ENCODE results near the gene WWTR1. TPM values are rescaled to one million over a fixed set of nuclear protein-coding genes. Genes with fewer than 3 reads are reported as not detected.

Gene WWTR1
- total RNA-seq, 1 donor from 2014 or later: 143 TPM

DNA sequence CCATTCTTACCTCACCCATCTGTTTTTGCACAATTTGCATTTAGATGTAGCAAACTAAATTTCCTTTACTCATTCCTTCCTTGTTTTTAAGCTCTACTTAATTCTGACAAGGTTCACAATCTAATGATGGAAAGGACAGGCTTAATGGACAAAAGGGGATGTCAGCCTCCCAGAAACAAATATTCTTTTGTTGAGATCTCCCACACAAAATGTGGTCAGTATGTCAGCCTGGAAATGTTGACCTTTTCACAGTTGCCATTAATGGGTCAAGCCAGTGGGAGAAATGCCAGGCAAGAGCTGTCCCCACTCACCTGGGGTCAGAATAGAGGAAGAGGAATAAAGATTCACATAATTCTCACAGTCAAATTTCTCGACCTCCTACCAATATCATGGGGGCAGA is 27.0 kb downstream of the WWTR1 start:
- intact Hi-C loops (cut with DNase I): no loop called here
- ATAC-seq (no peak), DNase-seq (ENCODE audit: low spot score) (no peak)

DNA sequence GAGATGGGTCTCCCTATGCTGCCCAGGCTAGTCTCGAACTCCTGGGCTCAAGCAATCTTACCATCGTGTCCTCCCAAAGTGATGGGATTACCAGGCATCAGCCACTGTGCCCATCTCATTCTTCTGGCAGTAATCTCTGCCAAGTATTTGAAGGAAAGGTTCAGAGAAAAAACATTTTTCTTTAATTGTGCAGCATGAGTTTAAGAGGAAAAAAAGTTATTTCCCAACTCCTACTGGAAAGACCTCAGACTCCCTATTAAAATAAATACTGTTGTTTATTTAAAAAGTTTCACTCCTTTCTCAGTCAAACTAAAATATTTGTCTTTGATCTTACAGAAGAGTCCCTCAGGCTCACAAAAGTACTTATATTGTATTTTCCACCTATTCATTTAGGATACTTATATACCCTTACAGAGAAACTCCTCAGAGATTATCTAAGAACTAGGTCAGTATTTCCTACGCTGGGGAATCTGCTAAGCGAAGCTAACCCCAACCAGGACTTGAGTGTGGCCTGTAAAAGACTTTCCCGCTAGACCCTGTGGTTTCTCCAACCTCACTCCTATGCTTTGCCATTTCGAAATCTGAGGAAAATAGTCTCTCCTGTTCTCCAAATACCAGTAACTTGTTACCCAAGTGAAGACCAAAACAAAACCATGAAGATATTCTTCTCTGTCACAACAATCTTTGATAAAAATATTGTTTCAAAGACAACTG is 28.7 kb downstream of the WWTR1 start:
- no peak for DNase-seq (ENCODE audit: low spot score)
- ATAC-seq: peak; percentile 90
- intact Hi-C loops (cut with DNase I): no loop called here

DNA sequence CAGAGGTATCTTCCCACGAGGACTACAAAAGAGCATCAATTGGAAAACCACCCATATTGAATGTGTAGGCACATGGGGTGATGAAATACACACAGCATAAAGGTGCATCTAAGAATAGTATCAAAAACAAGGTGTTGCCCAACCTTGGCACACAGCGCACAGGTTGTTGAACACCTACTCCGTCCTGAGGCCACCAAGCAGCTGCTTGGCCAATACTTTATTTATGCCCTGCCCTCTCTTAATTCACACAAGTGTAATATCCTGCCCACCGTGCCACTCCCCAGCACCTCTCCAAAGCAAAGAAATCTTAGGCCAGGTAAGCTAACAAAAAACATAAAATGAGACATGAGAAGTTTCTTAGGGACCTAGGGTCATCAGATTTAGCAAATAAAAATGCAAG is 31.2 kb downstream of the WWTR1 start:
- DNase-seq (ENCODE audit: low spot score) (no peak), ATAC-seq (no peak)
- intact Hi-C loops (cut with DNase I): no loop called here

DNA sequence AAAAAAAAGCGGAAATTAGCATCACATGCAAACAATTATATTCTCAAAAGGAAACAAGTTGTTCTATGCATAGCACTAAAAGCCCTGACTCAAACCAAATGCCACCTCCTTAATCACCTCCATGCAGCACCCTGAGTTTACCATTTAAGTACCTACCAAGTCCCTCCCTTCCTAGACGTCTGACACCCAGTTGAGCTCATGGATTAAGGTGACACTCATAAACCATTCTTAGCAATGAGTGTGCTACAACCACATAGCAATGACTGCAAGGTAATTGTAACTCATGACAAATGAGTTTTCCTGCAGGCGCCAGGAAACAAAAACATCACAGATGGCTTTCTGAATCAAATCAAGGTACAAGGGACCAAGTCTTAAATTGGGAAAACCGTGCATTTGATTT is 32.0 kb downstream of the WWTR1 start:
- ATAC-seq: no peak
- intact Hi-C loops (cut with DNase I): no loop called here
- DNase-seq (ENCODE audit: low spot score): no peak

DNA sequence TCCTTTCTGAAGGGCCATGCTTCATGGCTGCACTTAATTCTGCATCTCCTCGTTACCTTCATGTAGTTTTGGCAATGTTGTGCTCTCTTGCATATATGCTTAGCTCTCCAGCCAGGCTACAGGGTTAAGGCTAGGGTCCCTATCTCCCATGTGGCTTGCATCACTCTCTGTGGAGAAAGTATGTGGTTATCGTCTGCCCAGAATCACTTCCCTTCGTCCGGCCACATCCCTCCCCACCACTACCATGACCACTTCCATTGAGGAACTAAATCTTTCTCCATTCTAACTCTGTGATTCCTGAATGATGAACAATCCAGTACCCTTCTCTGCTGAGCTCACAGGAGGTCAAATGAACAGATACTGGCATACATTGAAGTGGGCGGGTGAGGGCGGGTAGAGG is 34.0 kb downstream of the WWTR1 start:
- ATAC-seq (no peak), DNase-seq (ENCODE audit: low spot score) (no peak)
- intact Hi-C loops (cut with DNase I): no loop called here

DNA sequence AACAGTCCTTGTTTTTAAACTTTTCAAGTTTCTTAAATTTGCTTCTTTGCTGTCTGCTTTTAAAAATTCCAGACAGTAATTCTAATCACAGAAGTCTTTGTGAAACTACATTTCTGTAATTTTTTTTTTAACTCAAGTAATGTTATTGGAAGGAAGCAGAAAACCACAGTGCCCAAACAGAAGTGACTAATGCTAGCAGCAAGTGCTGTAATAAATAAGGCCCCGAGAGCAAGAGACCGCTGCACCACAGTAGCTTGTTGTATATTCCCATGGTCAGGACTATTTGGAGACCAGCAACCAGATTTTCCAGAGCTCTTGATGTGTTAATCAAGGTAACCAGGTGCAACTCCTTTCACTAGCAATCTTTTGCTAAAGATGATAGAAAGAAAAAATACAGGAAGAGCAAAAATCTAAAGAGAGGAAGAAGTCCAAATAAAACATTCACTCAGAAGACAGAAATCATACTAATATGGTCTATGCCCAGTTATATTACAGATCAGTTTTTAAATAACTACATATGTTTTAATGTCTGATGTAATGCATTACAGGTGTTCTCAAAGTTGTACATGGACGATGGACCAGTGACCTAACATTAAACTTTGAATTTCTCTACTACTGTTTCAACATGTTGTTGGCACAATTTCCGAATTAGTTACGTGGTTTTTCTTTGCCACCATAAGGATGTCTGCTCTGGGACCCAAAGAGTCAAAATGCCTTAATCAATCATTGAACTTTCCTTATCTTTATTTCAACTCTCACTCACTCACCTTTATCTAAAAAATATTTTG is 36.4 kb downstream of the WWTR1 start:
- ATAC-seq (peak; percentile 59), DNase-seq (ENCODE audit: low spot score) (no peak)
- intact Hi-C loops (cut with DNase I): no loop called here

DNA sequence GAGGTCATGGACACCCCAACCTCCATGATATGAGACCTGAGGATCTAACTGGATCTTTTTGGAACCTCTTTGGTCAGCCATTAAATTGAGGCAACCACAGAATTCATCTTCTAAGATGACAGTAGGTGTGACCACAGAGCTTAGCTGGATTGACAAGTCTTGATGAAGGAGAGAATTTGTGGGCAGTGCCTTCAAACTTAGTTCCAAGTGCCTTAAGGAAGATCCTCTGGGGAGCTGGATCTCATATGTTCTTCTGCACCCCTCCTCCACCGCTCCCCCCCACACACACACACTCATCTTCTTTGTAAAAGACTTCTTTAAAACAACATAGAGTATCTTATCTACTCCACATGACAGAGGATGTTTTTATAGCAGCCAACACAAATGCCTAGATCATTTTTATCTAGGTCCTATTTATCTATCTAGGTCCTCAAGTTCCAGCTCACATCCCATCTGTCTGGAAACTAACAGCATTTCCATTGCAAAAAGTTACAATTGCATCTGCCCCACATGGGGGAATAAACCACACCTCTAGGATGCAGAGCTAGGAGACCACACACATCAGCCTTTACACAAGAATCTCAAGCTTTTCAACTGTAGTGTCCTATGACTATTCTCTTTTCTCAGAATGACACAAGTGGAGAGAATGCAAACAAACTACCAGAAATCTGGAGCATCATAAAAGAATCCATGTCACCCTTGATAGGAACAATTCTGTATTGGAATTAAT is 37.4 kb downstream of the WWTR1 start:
- ATAC-seq: no peak
- intact Hi-C loops (cut with DNase I): no loop called here
- no peak for DNase-seq (ENCODE audit: low spot score)

DNA sequence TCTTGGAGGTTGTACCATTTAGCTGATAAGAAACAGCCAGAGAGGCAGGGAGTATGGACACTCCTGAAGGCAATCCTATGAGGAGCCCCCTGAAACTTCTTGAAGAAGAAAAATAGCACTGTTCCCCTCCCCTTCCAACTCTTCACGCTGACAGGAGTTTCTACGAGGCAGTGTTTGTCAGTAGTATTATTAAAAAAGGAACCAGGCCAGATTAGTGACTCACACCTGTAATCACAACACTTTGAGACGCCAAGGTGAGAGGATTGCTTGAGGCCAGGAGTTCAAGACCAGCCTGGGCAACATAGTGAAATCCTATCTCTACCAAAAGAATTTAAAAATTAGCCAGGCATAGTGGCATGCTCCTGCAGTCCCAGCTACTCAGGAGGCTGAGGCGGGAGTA is 38.7 kb downstream of the WWTR1 start:
- ATAC-seq (no peak), DNase-seq (ENCODE audit: low spot score) (no peak)
- intact Hi-C loops (cut with DNase I): no loop called here

DNA sequence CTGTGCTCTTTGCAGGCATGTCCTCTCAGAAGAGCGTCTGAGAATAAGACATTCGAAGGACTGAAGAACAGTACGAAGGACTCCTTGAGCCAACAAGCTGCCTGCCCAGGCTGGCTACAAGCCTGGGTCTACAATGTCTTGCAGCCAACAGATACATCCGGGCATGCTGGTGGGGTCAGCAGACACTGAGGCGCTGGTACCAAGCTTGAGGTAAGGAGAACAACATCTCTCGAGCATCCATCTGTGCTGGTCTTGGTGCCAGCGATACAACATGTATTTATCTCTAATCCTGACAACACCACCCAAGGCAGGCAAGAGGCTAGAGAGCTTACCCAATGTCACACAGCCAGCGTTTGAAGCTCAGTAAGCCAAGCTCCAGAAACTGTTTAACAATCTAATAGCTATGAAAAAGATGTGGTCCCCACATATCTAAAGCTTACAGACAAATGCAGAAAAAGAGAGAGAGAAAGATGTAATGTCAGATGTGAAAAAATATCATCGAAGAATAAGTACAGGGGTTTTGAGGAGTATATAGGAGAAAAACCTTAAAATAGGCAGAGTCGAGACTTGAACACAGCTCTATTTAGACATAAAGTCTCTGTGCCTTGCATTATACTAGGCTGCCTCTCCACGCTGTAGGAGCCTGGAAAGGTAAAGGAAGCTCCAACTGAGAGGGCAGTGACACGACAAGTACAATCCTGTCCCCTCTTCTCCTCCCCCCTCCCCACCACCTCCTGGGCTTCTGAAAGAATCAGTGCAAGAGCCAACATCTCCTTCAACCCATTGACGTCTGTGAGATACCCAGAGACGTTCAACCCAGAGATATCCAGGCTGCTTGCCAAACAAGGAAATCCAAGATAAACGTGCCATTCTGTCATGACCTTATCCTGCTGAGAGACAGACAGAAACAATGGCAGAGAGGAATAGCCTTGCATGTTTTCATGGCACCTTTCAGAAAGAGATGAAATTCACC is 39.4 kb downstream of the WWTR1 start:
- DNase-seq (ENCODE audit: low spot score): no peak
- intact Hi-C loops (cut with DNase I): no loop called here
- ATAC-seq: peak; percentile 56

DNA sequence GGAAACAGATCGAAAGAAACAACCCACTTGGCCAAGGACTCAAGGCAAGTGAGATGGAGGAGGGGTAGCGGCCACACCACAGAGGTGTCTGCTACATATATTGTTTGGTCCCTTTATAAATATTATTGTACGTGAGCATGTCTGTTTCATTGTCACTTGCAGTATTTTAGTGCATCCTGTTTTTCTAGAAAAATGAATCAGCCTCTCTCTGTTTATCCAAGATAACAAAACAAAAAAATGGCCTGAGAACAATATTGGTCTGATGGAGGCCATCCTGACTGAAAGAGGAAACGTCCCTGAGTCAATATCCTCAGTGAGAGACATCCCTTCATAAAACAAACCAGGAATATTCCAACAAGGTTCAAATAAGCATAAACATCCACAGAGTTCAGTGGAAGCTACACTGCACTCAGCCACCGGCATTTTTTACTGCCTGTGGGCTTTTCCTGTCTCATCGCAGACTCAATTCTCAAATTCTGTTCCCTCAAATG is 42.0 kb downstream of the WWTR1 start:
- ATAC-seq (no peak), DNase-seq (ENCODE audit: low spot score) (no peak)
- intact Hi-C loops (cut with DNase I): no loop called here

DNA sequence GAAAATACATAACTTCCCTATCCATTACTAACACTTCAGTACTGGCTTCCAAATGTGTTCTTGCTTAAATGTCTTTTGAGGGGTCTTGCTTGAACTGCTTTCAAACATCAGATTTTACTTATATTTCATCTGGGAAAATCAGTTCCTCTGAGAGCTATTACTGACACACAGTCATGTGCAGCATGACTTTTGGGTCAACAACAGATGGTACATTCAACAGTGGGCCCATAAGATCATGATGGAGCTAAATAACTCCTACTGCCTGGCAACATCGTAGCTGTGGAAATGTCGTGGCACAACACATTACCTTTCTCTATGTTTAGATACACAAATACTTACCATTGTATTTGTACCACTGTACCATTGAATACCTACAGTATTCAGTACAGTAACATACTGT is 43.8 kb downstream of the WWTR1 start:
- ATAC-seq (no peak), DNase-seq (ENCODE audit: low spot score) (no peak)
- intact Hi-C loops (cut with DNase I): no loop called here

DNA sequence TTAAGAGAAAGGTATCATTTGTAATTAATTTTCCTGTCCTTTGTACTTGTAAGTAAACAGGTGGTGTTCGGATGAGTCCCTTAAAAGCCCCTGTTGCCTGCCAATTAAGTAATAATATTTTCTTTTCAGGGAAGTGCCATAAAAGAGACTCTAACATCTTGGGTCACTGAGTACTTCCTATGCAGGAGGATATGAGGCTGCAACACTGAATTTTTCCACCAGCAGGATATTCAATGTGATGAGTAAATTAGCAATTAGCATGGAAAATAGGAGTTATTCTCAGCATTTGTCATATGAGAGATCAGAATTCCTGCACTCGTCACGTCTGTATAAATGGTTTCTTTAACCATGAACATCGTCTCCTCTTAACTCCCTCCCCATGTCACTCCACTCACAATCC is 45.4 kb downstream of the WWTR1 start:
- intact Hi-C loops (cut with DNase I): no loop called here
- no peak for DNase-seq (ENCODE audit: low spot score)
- no peak for ATAC-seq

DNA sequence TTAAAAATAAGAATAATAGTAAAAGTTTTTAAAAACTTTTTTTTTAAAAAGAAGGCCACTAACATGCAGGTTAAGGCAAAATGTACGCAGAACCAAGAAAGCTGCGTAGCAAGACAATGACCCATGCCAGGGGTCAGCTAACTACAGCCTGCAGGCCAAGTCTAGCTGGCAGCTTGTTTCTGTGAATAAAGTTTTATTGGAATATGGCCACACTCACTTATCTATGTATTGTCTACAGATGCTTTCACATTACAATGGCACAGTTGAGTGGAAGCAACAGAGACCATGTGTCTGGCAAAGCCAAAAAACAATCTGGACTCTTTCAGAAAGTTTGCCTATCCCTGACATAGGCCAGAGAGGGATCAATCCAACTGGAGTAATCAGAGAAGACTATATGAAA is 46.7 kb downstream of the WWTR1 start:
- ATAC-seq (no peak), DNase-seq (ENCODE audit: low spot score) (no peak)
- intact Hi-C loops (cut with DNase I): no loop called here

DNA sequence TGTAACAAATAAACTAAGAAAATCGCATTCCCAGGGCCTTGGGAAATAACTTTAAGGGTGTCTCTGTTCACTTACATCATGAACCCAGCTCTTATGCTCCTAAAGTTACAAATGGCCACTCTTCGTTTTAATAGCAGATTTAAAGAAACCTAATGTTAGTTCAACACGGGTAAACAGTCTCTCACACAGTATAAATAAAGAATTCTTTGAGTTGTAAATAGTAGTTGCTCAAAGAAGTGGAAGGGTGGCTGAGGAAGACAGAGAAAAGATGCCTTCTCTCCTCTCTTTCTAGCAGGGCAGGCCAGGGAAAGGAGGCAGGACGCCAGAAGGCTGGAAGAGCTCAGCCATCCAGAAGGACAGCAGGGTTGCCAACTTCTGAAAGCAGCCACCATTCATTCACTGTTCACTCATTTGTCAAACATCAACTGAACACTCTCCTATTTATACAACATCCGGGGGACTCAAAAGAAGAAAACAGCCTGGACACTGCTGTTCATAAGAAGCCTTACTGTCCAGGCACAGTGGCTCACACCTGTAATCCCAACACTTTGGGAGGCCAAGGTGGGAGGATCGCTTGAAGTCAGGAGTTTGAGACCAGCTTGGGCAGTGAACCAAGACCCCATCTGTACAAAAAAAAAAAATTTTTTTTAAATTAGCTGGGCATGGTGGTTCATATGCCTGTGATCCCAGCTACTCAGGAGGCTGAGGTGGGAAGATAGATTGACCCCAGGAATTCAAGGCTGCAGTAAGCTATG is 47.3 kb downstream of the WWTR1 start:
- DNase-seq (ENCODE audit: low spot score) (no peak), ATAC-seq (peak; percentile 59)
- intact Hi-C loops (cut with DNase I): no loop called here

DNA sequence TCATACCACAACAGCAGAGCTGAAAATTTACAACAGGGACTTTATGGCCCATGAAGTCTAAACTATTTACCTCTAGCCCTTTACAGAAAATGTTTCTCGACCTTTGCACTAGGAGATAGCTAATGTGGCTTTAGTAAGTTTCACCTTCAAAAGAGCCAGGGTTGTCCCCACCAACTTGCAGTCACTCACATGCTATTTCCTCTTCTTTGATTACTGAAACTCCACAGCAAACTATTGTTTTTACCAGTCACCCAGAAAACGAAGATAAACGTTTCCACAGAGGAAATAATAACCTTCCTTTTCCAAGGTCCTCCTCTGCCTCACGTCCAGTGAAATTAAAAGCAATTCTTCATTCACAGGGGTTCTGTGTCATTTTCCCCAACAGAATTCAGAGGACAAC is 48.2 kb downstream of the WWTR1 start:
- intact Hi-C loops (cut with DNase I): no loop called here
- DNase-seq (ENCODE audit: low spot score) (no peak), ATAC-seq (no peak)

DNA sequence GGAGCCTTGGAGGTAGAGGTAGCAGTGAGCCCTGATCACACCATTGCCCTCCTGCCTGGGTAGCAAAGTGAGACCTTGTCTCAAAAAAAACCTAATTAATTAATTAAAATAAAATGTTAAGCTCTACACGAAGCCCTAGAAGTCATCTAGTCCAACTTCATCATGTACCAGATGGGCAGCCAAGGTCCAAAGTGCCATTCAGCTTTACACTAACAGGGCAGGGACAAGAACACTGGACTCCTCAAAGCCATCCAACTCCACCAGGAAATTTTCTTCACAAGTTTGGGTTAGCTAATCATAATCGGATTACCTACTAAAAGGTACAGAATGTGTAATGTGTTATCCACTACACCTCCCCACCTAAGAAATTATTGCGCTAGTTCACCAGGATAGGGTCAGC is 48.8 kb downstream of the WWTR1 start:
- intact Hi-C loops (cut with DNase I): no loop called here
- DNase-seq (ENCODE audit: low spot score): no peak
- ATAC-seq: no peak

DNA sequence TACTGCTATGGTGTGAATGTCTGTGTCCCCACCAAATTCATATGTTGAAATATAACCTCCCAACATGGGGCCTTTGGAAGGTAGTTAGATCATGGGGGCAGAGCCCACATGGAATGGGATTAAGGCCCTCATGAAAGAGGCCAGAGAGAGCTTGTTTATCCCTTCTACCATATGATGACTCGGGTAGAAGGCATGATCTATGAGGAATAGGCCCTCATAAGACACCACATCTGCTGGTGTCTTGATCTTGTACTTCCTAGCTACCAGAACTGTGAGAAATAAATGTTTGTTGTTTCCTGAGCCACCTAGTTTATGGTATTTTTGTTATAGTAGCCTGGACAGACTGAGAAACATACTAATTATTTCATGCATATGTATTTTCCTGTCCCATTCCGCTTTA is 51.9 kb downstream of the WWTR1 start:
- no peak for ATAC-seq
- no peak for DNase-seq (ENCODE audit: low spot score)
- intact Hi-C loops (cut with DNase I): no loop called here
